Hepatocyte (in vitro differentiated cells): ENCODE results near the gene NDEL1. TPM values are rescaled to one million over a fixed set of nuclear protein-coding genes. Genes with fewer than 3 reads are reported as not detected.
A peak's percentile ranks its signal among the peaks of the same experiment; 100 is the strongest.

Experiments used
- DNase-seq: peaks from one replicate; pipeline ENCODE4 v3.0.0-alpha.2; 2016; ENCODE audit warnings: low spot score
- H2AFZ ChIP-seq: fragments of 200-600 bp; sonication (generic); 2 replicates; pipeline ENCODE4 v1.6.0; 2016; ENCODE audit warnings: antibody characterized with exemption, mild to moderate bottlenecking
- H3K27ac ChIP-seq: fragments of 200-600 bp; sonication (generic); 2 replicates; pipeline ENCODE4 v1.5.1; 2016; ENCODE audit warnings: mild to moderate bottlenecking
- H3K27me3 ChIP-seq: fragments of 200-600 bp; sonication (generic); 2 replicates; pipeline ENCODE4 v1.6.1; 2016
- H3K36me3 ChIP-seq: fragments of 200-600 bp; sonication (generic); replicated peaks from 2 replicates; pipeline ENCODE4 v1.5.1; 2016; ENCODE audit warnings: low read depth; ENCODE audit not compliant: insufficient read depth
- H3K4me1 ChIP-seq: fragments of 200-600 bp; sonication (generic); 2 replicates; pipeline ENCODE4 v1.5.1; 2016; ENCODE audit warnings: mild to moderate bottlenecking, moderate library complexity; ENCODE audit not compliant: insufficient read depth
- H3K4me2 ChIP-seq: fragments of 200-600 bp; sonication (generic); 2 replicates; pipeline ENCODE4 v1.6.0; 2016
- H3K4me3 ChIP-seq: fragments of 200-600 bp; sonication (generic); 2 replicates; pipeline ENCODE4 v1.5.1; 2016; ENCODE audit warnings: mild to moderate bottlenecking
- H3K79me2 ChIP-seq: fragments of 200-600 bp; sonication (generic); 2 replicates; pipeline ENCODE4 v1.6.0; 2017; ENCODE audit warnings: mild to moderate bottlenecking
- H3K9me2 ChIP-seq: fragments of 200-600 bp; sonication (generic); replicated peaks from 2 replicates; pipeline ENCODE4 v1.6.0; 2017; ENCODE audit warnings: mild to moderate bottlenecking; ENCODE audit not compliant: insufficient read depth
- H3K9me3 ChIP-seq: fragments of 200-600 bp; sonication (generic); 2 replicates; pipeline ENCODE4 v1.5.1; 2016; ENCODE audit warnings: low read depth, mild to moderate bottlenecking
- H4K20me1 ChIP-seq: fragments of 200-600 bp; sonication (generic); 2 replicates; pipeline ENCODE4 v1.6.0; 2016; ENCODE audit warnings: mild to moderate bottlenecking; ENCODE audit not compliant: insufficient read depth, poor library complexity, severe bottlenecking
- EZH2 ChIP-seq: fragments of 200-600 bp; sonication (generic); IDR thresholded peaks from 2 replicates; pipeline ENCODE4 v1.6.1; 2016; ENCODE audit warnings: antibody characterized with exemption, mild to moderate bottlenecking, borderline replicate concordance
- EZH2phosphoT487 ChIP-seq: fragments of 200-600 bp; sonication (generic); IDR thresholded peaks from one replicate; pipeline ENCODE4 v1.6.1; 2018; ENCODE audit warnings: antibody characterized with exemption, mild to moderate bottlenecking, low read depth, moderate library complexity; ENCODE audit not compliant: unreplicated experiment, severe bottlenecking
- WGBS: methylation state at CpG from one replicate; pipeline ENCODE4 v1.1.6; 2016; ENCODE audit warnings: low lambda C conversion rate; ENCODE audit errors: missing lambda C conversion rate; 5-methylcytosine and 5-hydroxymethylcytosine counted together
- polyA plus RNA-seq: library from polyadenylated mRNA; unstranded; fragments of >200 nt; fragmentation: Nextera tagmentation; extraction: Ambion mirVana; gene quantifications from 2 replicates; pipeline ENCODE4 v1.2.1, GENCODE V29; 2016
- total RNA-seq: library from RNA; depleted of rRNA; stranded (reverse); fragments of >200 nt; gene quantifications from 2 replicates; pipeline ENCODE4 v1.2.3, GENCODE V29; 2014
- TF ChIP-seq, protein P1 (sequence below): fragments of 200-600 bp; sonication (generic); IDR thresholded peaks from 2 replicates; pipeline ENCODE4 v1.5.1; 2016; ENCODE audit warnings: antibody characterized with exemption, mild to moderate bottlenecking; ENCODE audit not compliant: poor library complexity

NDEL1 gene
- total and polyA plus RNA-seq, 2 experiments from 2014 or later, result 46.1 to 66.3 TPM

DNA sequence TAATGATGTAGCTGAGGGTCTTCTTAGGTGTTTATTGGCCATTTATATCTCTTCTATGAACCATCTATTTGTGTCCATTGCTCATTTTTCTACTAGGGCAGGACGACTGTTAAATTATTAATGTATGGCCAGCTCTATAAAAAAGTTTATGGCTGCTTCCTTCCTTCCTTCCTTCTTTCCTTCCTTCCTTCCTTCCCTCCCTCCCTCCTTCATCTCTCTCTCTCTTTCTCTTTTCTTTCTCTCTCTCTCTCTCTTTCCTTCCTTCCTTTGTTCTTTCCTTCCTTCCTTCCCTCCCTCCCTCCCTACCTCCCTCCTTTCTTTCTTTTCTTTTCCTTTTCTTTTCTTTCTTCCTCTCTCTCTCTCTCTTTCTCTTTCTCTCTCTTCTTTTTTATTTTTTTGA lies 17.2 kb upstream of the NDEL1 start:
- TF ChIP-seq, protein P1, sequence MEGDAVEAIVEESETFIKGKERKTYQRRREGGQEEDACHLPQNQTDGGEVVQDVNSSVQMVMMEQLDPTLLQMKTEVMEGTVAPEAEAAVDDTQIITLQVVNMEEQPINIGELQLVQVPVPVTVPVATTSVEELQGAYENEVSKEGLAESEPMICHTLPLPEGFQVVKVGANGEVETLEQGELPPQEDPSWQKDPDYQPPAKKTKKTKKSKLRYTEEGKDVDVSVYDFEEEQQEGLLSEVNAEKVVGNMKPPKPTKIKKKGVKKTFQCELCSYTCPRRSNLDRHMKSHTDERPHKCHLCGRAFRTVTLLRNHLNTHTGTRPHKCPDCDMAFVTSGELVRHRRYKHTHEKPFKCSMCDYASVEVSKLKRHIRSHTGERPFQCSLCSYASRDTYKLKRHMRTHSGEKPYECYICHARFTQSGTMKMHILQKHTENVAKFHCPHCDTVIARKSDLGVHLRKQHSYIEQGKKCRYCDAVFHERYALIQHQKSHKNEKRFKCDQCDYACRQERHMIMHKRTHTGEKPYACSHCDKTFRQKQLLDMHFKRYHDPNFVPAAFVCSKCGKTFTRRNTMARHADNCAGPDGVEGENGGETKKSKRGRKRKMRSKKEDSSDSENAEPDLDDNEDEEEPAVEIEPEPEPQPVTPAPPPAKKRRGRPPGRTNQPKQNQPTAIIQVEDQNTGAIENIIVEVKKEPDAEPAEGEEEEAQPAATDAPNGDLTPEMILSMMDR, result no peak
- TF ChIP-seq EZH2 (no peak), EZH2phosphoT487 (no peak)
- no peak overlapping the region for H3K4me2 ChIP-seq

DNA sequence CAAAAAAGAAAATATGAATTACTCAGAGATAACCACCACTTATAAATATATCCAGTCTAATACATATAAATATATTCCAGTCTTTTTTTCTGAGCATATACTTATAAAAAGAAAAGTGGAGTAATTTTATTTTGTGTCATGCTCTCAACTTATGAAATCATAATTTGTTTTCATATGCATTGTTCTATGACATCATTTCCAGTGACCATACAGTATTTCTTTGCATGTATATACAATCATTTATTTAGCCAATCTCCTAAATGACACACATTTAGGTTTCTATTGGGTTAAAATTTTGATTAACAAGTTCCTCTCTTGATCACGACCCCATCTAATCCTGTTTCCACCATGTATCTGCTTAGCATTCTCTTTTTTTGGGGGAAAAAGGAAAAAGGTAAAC lies 16.4 kb upstream of the NDEL1 start:
- no peaks in the 10 kb centered on the region for H4K20me1 ChIP-seq
- H3K36me3 ChIP-seq, result no peaks in the 10 kb centered on the region
- WGBS, result 82% methylated on average over 1 of the region's 1 CpG
- H3K4me2 ChIP-seq, result no peak overlapping the region
- H3K27me3 ChIP-seq, result peaks cover 4% of the 10 kb centered on the region
- H3K79me2 ChIP-seq, result no peaks in the 10 kb centered on the region
- H3K9me2 ChIP-seq, result no peaks in the 10 kb centered on the region
- no peak for DNase-seq
- no peaks in the 10 kb centered on the region for H3K9me3 ChIP-seq
- H3K4me3 ChIP-seq, result no peak overlapping the region
- H2AFZ ChIP-seq, result no peak overlapping the region
- H3K4me1 ChIP-seq, result peaks cover 9% of the 10 kb centered on the region
- TF ChIP-seq EZH2phosphoT487, result no peak
- no peak overlapping the region for H3K27ac ChIP-seq

More for the DNA sequence above, 17.2 kb upstream of the NDEL1 start:
- 82% methylated on average over 1 of the region's 1 CpG for WGBS
- no peaks in the 10 kb centered on the region for H3K9me2 ChIP-seq
- no peak overlapping the region for H2AFZ ChIP-seq
- H3K27ac ChIP-seq, result no peak overlapping the region
- H3K9me3 ChIP-seq, result no peaks in the 10 kb centered on the region
- H3K27me3 ChIP-seq, result peaks cover 4% of the 10 kb centered on the region
- no peaks in the 10 kb centered on the region for H4K20me1 ChIP-seq
- H3K4me1 ChIP-seq, result peaks cover 9% of the 10 kb centered on the region
- no peak for DNase-seq
- no peak overlapping the region for H3K4me3 ChIP-seq
- H3K79me2 ChIP-seq, result no peaks in the 10 kb centered on the region
- no peaks in the 10 kb centered on the region for H3K36me3 ChIP-seq

DNA sequence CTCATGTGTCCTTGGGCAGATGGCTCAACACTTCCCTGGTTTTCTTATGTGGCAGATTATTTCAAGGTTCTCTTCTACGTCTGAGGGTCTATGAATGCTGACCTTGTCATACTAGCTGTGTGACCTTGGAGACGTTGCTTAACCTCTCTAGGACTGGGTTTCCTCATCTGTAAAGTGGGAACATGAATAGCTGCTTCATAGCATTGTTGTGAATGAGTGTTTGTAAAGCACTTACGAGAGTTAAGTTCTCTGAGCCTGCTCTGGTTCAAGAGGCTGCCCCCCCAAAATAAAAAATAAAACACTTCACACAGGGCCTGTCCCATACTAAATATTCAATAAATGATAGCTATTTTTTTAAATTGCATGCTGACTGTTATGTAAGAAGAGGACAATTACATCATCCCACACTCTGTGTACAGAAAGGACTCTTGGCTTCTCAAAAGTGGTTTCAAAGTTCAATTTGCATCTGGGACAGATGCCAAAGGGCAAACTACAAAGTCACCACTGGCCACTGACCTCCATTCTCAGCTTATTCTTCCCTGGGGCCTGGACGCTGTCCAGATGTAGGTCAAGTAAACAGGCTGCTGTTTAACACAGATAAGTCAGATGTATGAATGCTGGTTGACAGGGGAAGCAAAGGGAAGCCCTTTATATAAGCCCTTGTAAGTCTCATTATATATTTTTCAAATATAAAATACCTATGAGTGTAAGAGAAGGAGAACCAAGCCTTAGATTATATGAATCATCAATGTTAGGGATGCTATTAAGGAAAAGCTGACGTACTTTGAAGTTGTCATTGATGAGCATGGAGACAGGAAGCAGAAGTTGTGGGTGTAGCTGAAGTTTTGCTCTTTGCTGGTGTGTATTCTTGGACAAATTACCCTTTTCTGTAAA lies 15.4 kb upstream of the NDEL1 start:
- H3K4me1 ChIP-seq, result peaks cover 9% of the 10 kb centered on the region
- peak; percentile 72 for DNase-seq
- no peaks in the 10 kb centered on the region for H3K79me2 ChIP-seq
- H4K20me1 ChIP-seq, result no peaks in the 10 kb centered on the region
- H3K4me3 ChIP-seq, result no peak overlapping the region
- no peaks in the 10 kb centered on the region for H3K36me3 ChIP-seq
- peaks cover 4% of the 10 kb centered on the region for H3K27me3 ChIP-seq
- TF ChIP-seq EZH2, result no peak
- TF ChIP-seq, protein P1, result no peak
- H3K9me3 ChIP-seq, result no peaks in the 10 kb centered on the region
- no peak overlapping the region for H3K4me2 ChIP-seq
- WGBS, result 47% methylated on average over 5 of the region's 5 CpGs
- no peak overlapping the region for H2AFZ ChIP-seq
- H3K9me2 ChIP-seq, result no peaks in the 10 kb centered on the region
- peak overlapping the region; percentile 16 for H3K27ac ChIP-seq

DNA sequence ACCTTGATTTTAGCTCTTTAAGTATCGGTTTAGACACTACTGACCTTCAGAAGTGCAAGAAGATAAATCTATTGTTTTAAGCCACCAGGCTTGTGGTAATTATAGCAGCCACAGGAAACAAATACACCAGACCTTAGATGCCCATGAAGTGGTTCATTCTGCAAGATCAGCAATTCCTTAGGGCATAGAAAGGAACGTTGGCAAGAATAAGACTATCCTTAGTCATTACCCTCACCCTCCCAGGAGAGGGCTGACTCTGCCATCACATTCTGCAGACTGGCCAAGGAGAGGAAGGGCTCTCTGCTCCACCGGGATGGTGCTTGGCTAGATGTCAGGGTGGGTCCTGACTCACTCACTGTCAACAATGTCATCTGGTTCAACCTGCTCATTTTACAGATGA lies 14.1 kb upstream of the NDEL1 start:
- no peaks in the 10 kb centered on the region for H3K36me3 ChIP-seq
- no peak for TF ChIP-seq EZH2phosphoT487
- TF ChIP-seq, protein P1, result no peak
- TF ChIP-seq EZH2, result no peak
- no peak overlapping the region for H3K27ac ChIP-seq
- no peaks in the 10 kb centered on the region for H3K79me2 ChIP-seq
- H3K4me3 ChIP-seq, result no peak overlapping the region
- H3K9me2 ChIP-seq, result no peaks in the 10 kb centered on the region
- no peaks in the 10 kb centered on the region for H3K9me3 ChIP-seq
- DNase-seq, result no peak
- H3K27me3 ChIP-seq, result peaks cover 4% of the 10 kb centered on the region
- WGBS, result 63% methylated on average over 3 of the region's 3 CpGs
- H4K20me1 ChIP-seq, result no peaks in the 10 kb centered on the region
- no peak overlapping the region for H2AFZ ChIP-seq
- H3K4me2 ChIP-seq, result no peak overlapping the region
- peaks cover 9% of the 10 kb centered on the region for H3K4me1 ChIP-seq
